Measurements from ENCODE around the gene DNAI4. TPM values are rescaled to one million over a fixed set of nuclear protein-coding genes. Genes with fewer than 3 reads are reported as not detected.

The DNAI4 gene
- total RNA-seq, 1 experiment from 2014 or later: 7.2 TPM

DNA sequence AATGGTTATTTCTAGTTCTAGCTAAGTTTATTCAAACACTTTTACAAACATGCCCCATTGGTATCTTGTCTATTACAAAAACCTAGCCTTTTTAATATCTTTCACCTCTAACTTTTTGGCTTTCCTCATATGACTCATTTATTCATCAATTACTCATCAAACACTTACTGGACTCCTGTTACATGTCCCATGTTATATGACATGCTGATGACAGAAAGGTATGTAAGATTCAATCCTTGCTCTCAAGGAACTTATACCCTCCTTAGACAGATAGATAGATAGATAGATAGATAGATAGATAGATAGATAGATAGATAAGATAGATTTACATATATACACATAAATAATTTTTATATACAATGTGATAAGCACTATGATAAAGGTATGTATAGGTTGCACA lies 89.7 kb downstream of the DNAI4 start:
- TF ChIP-seq POLR2AphosphoS5 (IDR thresholded peaks at IDR 0.05; ENCODE audit: low read depth, low read length) (no peak), TCF7L2 (IDR thresholded peaks at IDR 0.05; ENCODE audit: low read depth, low read length) (no peak), SIN3A (IDR thresholded peaks at IDR 0.05; ENCODE audit: borderline replicate concordance, insufficient read depth, low read depth, low read length) (no peak)
- TF ChIP-seq, protein P1, sequence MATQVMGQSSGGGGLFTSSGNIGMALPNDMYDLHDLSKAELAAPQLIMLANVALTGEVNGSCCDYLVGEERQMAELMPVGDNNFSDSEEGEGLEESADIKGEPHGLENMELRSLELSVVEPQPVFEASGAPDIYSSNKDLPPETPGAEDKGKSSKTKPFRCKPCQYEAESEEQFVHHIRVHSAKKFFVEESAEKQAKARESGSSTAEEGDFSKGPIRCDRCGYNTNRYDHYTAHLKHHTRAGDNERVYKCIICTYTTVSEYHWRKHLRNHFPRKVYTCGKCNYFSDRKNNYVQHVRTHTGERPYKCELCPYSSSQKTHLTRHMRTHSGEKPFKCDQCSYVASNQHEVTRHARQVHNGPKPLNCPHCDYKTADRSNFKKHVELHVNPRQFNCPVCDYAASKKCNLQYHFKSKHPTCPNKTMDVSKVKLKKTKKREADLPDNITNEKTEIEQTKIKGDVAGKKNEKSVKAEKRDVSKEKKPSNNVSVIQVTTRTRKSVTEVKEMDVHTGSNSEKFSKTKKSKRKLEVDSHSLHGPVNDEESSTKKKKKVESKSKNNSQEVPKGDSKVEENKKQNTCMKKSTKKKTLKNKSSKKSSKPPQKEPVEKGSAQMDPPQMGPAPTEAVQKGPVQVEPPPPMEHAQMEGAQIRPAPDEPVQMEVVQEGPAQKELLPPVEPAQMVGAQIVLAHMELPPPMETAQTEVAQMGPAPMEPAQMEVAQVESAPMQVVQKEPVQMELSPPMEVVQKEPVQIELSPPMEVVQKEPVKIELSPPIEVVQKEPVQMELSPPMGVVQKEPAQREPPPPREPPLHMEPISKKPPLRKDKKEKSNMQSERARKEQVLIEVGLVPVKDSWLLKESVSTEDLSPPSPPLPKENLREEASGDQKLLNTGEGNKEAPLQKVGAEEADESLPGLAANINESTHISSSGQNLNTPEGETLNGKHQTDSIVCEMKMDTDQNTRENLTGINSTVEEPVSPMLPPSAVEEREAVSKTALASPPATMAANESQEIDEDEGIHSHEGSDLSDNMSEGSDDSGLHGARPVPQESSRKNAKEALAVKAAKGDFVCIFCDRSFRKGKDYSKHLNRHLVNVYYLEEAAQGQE (IDR thresholded peaks at IDR 0.05; ENCODE audit: insufficient read depth in 1 of 2, low read depth in 2 of 2, low read length in 1 of 2): no peak
- TF ChIP-seq, protein P2, sequence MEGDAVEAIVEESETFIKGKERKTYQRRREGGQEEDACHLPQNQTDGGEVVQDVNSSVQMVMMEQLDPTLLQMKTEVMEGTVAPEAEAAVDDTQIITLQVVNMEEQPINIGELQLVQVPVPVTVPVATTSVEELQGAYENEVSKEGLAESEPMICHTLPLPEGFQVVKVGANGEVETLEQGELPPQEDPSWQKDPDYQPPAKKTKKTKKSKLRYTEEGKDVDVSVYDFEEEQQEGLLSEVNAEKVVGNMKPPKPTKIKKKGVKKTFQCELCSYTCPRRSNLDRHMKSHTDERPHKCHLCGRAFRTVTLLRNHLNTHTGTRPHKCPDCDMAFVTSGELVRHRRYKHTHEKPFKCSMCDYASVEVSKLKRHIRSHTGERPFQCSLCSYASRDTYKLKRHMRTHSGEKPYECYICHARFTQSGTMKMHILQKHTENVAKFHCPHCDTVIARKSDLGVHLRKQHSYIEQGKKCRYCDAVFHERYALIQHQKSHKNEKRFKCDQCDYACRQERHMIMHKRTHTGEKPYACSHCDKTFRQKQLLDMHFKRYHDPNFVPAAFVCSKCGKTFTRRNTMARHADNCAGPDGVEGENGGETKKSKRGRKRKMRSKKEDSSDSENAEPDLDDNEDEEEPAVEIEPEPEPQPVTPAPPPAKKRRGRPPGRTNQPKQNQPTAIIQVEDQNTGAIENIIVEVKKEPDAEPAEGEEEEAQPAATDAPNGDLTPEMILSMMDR (IDR thresholded peaks at IDR 0.05): no peak
- Histone ChIP-seq H3K27ac (ENCODE audit: low read length) (no peak overlapping the region), H3K9me3 (ENCODE audit: control insufficient read depth, insufficient read depth, low read depth, low read length) (no peaks in the 10 kb centered on the region), H3K36me3 (ENCODE audit: control insufficient read depth, insufficient read depth, low read length) (no peaks in the 10 kb centered on the region), H3K4me1 (ENCODE audit: control insufficient read depth, insufficient read depth, low read length) (no peaks in the 10 kb centered on the region), H3K27me3 (ENCODE audit: control insufficient read depth, insufficient read depth, low read length) (no peaks in the 10 kb centered on the region), H3K4me3 (ENCODE audit: low read depth in 2 of 2, low read length in 2 of 2) (no peak overlapping the region)
- ChIA-PET CTCF (no interaction called here), POLR2A (no interaction called here)
- in situ Hi-C loops (cut with HindIII; ENCODE audit: low pct_unique_long_range_greater_than_20kb, low sequenced_read_pairs) (no loop called here), intact Hi-C loops (cut with micrococcal nuclease; ENCODE audit: unreplicated experiment) (no loop called here)
- no TSS peak for BruUV-seq (replicated peaks)
- DNase-seq (ENCODE audit: low read depth, low spot score): no peak
- ATAC-seq: no peak

DNA sequence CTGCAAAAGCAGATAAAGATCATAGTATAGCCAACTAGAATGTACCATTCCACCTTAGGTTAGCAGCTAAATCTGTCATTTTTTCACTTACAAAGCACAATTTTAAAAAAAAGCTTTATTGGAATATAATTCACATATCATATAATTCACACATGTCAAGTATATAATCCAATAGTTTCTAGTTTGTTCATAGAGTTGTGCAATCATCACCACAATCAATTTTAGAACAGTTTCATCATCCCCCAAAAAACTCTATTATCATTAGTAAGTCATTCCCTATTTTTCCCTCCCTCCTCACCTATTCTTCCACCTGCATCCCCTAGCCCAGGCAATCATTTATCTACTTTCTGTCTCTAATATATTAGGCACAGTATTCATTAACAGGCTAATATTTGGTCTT lies 91.5 kb downstream of the DNAI4 start:
- Histone ChIP-seq H3K27me3 (ENCODE audit: control insufficient read depth, insufficient read depth, low read length) (no peaks in the 10 kb centered on the region), H3K27ac (ENCODE audit: low read length) (no peak overlapping the region), H3K4me1 (ENCODE audit: control insufficient read depth, insufficient read depth, low read length) (no peaks in the 10 kb centered on the region), H3K4me3 (ENCODE audit: low read depth in 2 of 2, low read length in 2 of 2) (no peak overlapping the region), H3K9me3 (ENCODE audit: control insufficient read depth, insufficient read depth, low read depth, low read length) (no peaks in the 10 kb centered on the region), H3K36me3 (ENCODE audit: control insufficient read depth, insufficient read depth, low read length) (no peaks in the 10 kb centered on the region)
- BruUV-seq (replicated peaks): no TSS peak
- POLR2A ChIA-PET: no interaction called here
- ATAC-seq: no peak
- CTCF ChIA-PET: no interaction called here
- in situ Hi-C loops (cut with HindIII; ENCODE audit: low pct_unique_long_range_greater_than_20kb, low sequenced_read_pairs): no loop called here
- DNase-seq (ENCODE audit: low read depth, low spot score): no peak
- intact Hi-C loops (cut with micrococcal nuclease; ENCODE audit: unreplicated experiment): no loop called here
- TF ChIP-seq SIN3A (IDR thresholded peaks at IDR 0.05; ENCODE audit: borderline replicate concordance, insufficient read depth, low read depth, low read length) (no peak), TCF7L2 (IDR thresholded peaks at IDR 0.05; ENCODE audit: low read depth, low read length) (no peak), POLR2AphosphoS5 (IDR thresholded peaks at IDR 0.05; ENCODE audit: low read depth, low read length) (no peak)
- TF ChIP-seq, protein P1 (IDR thresholded peaks at IDR 0.05; ENCODE audit: insufficient read depth in 1 of 2, low read depth in 2 of 2, low read length in 1 of 2): no peak
- TF ChIP-seq, protein P2 (IDR thresholded peaks at IDR 0.05): no peak

Data from Panc1 (cell line).